K562 (cell line): ENCODE data around the gene RSPH6A. TPM values are rescaled to one million over a fixed set of nuclear protein-coding genes. Genes with fewer than 3 reads are reported as not detected.

Source experiments
- BRCA1 ChIP-seq, 2 experiments: fragments of 450-650 bp in 1 of 2; sonication (generic) in 1 of 2; formaldehyde crosslinking in 1 of 2; IDR thresholded peaks; 2 replicates each; pipeline versions ENCODE4 v1.5.0 to v1.6.1; 2017 to 2020; ENCODE audit warnings: mild to moderate bottlenecking in 1 of 2, missing genetic modification reagents in 1 of 2
- KAT2B ChIP-seq: IDR thresholded peaks from one replicate; pipeline ENCODE4 v1.6.1; 2012; ENCODE audit warnings: low read depth, mild to moderate bottlenecking, control low read depth, inconsistent platforms, low read length, moderate library complexity
- KAT7 ChIP-seq: sonication (generic); formaldehyde crosslinking; IDR thresholded peaks from 2 replicates; pipeline ENCODE4 v1.8.0; 2022; ENCODE audit warnings: missing genetic modification reagents, mild to moderate bottlenecking, borderline replicate concordance
- MCM5 ChIP-seq: fragments of 450-650 bp; IDR thresholded peaks from 2 replicates; pipeline ENCODE4 v1.6.1; 2016; ENCODE audit warnings: low read depth
- MEF2A ChIP-seq: IDR thresholded peaks from 2 replicates; pipeline ENCODE4 v1.6.1; 2011; ENCODE audit warnings: low read depth, mild to moderate bottlenecking, low read length, moderate library complexity; ENCODE audit not compliant: control insufficient read depth
- NELFE ChIP-seq: IDR thresholded peaks from 2 replicates; pipeline ENCODE4 v1.6.1; 2011; ENCODE audit warnings: mild to moderate bottlenecking; ENCODE audit not compliant: insufficient read depth, insufficient read length
- NR2C1 ChIP-seq, 2 experiments: fragments of 450-650 bp; IDR thresholded peaks; 2 replicates each; pipeline ENCODE4 v1.6.1; 2017; ENCODE audit warnings: mild to moderate bottlenecking in 2 of 2, antibody characterized with exemption in 1 of 2, inconsistent platforms in 1 of 2, missing compliant biosample characterization in 1 of 2, missing genetic modification characterization in 1 of 2
- NUFIP1 ChIP-seq: fragments of 450-650 bp; IDR thresholded peaks from 2 replicates; pipeline ENCODE4 v1.6.1; 2018; ENCODE audit not compliant: partially characterized antibody
- PHF8 ChIP-seq: fragments of 200-600 bp; sonication (generic); IDR thresholded peaks from 2 replicates; pipeline ENCODE4 v1.6.1; 2012; ENCODE audit warnings: mixed run types, mild to moderate bottlenecking, inconsistent platforms, low read length, moderate library complexity, borderline replicate concordance
- PML ChIP-seq: IDR thresholded peaks from 2 replicates; pipeline ENCODE4 v1.6.1; 2012; ENCODE audit warnings: low read length, inconsistent platforms
- POLR3A ChIP-seq: IDR thresholded peaks from 2 replicates; pipeline ENCODE4 v1.6.1; 2011; ENCODE audit warnings: borderline replicate concordance, mild to moderate bottlenecking, moderate library complexity; ENCODE audit not compliant: insufficient read length, insufficient read depth; ENCODE audit errors: extremely low read depth
- RBM34 ChIP-seq: fragments of 200-400 bp; formaldehyde crosslinking; IDR thresholded peaks from 2 replicates; pipeline ENCODE4 v1.6.1; 2018; ENCODE audit warnings: low read length, borderline replicate concordance; ENCODE audit not compliant: insufficient read depth
- SAP30 ChIP-seq: fragments of 200-600 bp; sonication (generic); IDR thresholded peaks from 2 replicates; pipeline ENCODE4 v1.6.1; 2012; ENCODE audit warnings: borderline replicate concordance, low read depth, mild to moderate bottlenecking, moderate library complexity, low read length, control low read depth, inconsistent platforms; ENCODE audit not compliant: insufficient read depth, poor library complexity, severe bottlenecking
- TOE1 ChIP-seq, 2 experiments: fragments of 450-650 bp in 1 of 2; sonication (generic) in 1 of 2; formaldehyde crosslinking in 1 of 2; IDR thresholded peaks; 2 replicates each; pipeline versions ENCODE4 v1.7.1 to v1.8.0; 2016 to 2022; ENCODE audit warnings: borderline replicate concordance in 2 of 2, mild to moderate bottlenecking in 2 of 2, antibody characterized with exemption in 1 of 2, inconsistent platforms in 1 of 2, low read depth in 1 of 2, missing genetic modification reagents in 1 of 2, moderate library complexity in 1 of 2
- polyA plus RNA-seq, 8 experiments: library from polyadenylated mRNA; depleted of rRNA in 4 of 8; stranded (reverse) in 5 of 8; unstranded in 3 of 8; fragments of >200 nt; fragmentation: Nextera tagmentation in 2 of 8; fragmentation: Illumina TruSeq in 1 of 8; extraction: Ambion mirVana in 2 of 8; extraction: Trizol in 1 of 8; gene quantifications; 2 replicates each; pipeline versions ENCODE4 v1.2.1 to v1.2.3, GENCODE V29; 2011 to 2014; ENCODE audit warnings: inconsistent platforms in 1 of 8, missing spikeins in 1 of 8
- total RNA-seq, 7 experiments: library from RNA; depleted of rRNA in 6 of 7; stranded (reverse); fragments of >200 nt in 6 of 7; fragmentation: Illumina TruSeq in 2 of 7; extraction: Trizol in 2 of 7; gene quantifications; 2 replicates each; pipeline versions ENCODE4 v1.2.1 to v1.2.3, GENCODE V29; 2011 to 2021; ENCODE audit warnings: low replicate concordance in 1 of 7
- TF ChIP-seq, protein P1 (sequence below): IDR thresholded peaks from 2 replicates; pipeline ENCODE4 v1.6.1; 2011; ENCODE audit not compliant: insufficient read length; ENCODE audit errors: extremely low read depth
- TF ChIP-seq, protein P2 (sequence below): fragments of 450-650 bp; IDR thresholded peaks from 2 replicates; pipeline ENCODE4 v1.6.1; 2017; ENCODE audit warnings: antibody characterized with exemption
- TF ChIP-seq, protein P3 (sequence below): sonication (generic); formaldehyde crosslinking; IDR thresholded peaks from 2 replicates; pipeline ENCODE4 v1.8.0; 2023; ENCODE audit warnings: missing genetic modification reagents, mild to moderate bottlenecking, borderline replicate concordance

The RSPH6A gene
- total and polyA plus RNA-seq, 9 of the 15 experiments (the other 6 are each of a cell fraction or from before 2014, with no cell fraction given), result 0.03 to 0.15 (median 0.07) TPM; not detected in 5

DNA sequence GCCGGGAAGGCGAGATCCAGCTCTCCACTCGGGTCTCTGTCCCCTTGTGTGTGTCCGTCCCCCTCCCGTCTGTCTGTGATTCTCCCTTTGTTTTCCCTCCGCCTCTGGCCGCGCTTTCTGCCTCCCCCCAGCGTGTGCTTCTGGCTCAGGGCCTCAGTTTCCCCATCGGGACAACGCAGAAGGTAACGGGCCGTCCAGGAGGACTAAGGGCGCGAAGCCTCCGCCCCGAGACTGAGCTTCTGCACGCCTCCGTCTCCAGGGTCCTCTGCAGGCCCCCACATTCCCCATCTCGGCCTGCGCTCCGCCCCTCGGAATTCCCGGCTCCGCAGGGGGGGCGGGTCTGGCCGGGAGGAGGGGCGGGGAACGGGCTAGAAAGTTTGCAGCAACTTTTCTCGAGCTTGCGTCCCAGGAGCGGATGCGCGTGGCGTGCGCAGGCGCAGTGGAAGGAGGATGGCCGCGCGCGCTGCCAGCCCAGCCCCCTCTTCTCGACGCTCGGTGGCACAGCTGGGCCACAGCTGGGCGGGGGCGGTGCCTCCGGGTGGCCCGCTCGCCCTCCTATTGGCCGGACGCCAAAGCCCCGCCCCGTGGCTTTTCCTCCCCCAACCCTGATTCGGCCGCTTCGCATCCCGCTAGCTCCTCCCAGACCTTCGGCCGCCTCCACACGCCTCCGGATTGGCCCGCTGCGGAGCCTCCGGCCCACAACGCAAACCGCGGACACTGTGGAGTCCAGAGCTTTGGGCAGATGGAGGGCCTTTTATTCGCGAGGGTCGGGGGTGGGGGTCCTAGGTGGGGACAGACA is 45.9 kb downstream of the RSPH6A start, which contains the start of gene SIX5 (continued):
- TF ChIP-seq MEF2A (no peak), SAP30 (peak; percentile 44), MCM5 (no peak), KAT7 (CRISPR knock-in tag) (no peak), NELFE (no peak), PML (no peak), RBM34 (no peak), BRCA1 (IDR thresholded peaks at IDR 0.05) (no peak), BRCA1 (CRISPR knock-in tag; IDR thresholded peaks at IDR 0.05) (no peak), NUFIP1 (no peak), KAT2B (no peak), NR2C1 (IDR thresholded peaks at IDR 0.05) (no peak), NR2C1 (tag; IDR thresholded peaks at IDR 0.05) (no peak), POLR3A (no peak), PHF8 (peak; percentile 58; the same call in 1 of the 2 replicates), TOE1 (IDR thresholded peaks at IDR 0.05; ENCODE audit: borderline replicate concordance) (peak; percentile 59; the same call in 1 of the 2 replicates), TOE1 (CRISPR knock-in tag; IDR thresholded peaks at IDR 0.05; ENCODE audit: borderline replicate concordance, low read depth) (no peak)
- TF ChIP-seq, protein P1, sequence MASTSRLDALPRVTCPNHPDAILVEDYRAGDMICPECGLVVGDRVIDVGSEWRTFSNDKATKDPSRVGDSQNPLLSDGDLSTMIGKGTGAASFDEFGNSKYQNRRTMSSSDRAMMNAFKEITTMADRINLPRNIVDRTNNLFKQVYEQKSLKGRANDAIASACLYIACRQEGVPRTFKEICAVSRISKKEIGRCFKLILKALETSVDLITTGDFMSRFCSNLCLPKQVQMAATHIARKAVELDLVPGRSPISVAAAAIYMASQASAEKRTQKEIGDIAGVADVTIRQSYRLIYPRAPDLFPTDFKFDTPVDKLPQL, result no peak
- TF ChIP-seq, protein P2, sequence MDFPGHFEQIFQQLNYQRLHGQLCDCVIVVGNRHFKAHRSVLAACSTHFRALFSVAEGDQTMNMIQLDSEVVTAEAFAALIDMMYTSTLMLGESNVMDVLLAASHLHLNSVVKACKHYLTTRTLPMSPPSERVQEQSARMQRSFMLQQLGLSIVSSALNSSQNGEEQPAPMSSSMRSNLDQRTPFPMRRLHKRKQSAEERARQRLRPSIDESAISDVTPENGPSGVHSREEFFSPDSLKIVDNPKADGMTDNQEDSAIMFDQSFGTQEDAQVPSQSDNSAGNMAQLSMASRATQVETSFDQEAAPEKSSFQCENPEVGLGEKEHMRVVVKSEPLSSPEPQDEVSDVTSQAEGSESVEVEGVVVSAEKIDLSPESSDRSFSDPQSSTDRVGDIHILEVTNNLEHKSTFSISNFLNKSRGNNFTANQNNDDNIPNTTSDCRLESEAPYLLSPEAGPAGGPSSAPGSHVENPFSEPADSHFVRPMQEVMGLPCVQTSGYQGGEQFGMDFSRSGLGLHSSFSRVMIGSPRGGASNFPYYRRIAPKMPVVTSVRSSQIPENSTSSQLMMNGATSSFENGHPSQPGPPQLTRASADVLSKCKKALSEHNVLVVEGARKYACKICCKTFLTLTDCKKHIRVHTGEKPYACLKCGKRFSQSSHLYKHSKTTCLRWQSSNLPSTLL, result no peak
- TF ChIP-seq, protein P3, sequence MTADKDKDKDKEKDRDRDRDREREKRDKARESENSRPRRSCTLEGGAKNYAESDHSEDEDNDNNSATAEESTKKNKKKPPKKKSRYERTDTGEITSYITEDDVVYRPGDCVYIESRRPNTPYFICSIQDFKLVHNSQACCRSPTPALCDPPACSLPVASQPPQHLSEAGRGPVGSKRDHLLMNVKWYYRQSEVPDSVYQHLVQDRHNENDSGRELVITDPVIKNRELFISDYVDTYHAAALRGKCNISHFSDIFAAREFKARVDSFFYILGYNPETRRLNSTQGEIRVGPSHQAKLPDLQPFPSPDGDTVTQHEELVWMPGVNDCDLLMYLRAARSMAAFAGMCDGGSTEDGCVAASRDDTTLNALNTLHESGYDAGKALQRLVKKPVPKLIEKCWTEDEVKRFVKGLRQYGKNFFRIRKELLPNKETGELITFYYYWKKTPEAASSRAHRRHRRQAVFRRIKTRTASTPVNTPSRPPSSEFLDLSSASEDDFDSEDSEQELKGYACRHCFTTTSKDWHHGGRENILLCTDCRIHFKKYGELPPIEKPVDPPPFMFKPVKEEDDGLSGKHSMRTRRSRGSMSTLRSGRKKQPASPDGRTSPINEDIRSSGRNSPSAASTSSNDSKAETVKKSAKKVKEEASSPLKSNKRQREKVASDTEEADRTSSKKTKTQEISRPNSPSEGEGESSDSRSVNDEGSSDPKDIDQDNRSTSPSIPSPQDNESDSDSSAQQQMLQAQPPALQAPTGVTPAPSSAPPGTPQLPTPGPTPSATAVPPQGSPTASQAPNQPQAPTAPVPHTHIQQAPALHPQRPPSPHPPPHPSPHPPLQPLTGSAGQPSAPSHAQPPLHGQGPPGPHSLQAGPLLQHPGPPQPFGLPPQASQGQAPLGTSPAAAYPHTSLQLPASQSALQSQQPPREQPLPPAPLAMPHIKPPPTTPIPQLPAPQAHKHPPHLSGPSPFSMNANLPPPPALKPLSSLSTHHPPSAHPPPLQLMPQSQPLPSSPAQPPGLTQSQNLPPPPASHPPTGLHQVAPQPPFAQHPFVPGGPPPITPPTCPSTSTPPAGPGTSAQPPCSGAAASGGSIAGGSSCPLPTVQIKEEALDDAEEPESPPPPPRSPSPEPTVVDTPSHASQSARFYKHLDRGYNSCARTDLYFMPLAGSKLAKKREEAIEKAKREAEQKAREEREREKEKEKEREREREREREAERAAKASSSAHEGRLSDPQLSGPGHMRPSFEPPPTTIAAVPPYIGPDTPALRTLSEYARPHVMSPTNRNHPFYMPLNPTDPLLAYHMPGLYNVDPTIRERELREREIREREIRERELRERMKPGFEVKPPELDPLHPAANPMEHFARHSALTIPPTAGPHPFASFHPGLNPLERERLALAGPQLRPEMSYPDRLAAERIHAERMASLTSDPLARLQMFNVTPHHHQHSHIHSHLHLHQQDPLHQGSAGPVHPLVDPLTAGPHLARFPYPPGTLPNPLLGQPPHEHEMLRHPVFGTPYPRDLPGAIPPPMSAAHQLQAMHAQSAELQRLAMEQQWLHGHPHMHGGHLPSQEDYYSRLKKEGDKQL, result no peak
